HEK293T (cell line): Measurements from ENCODE around the gene WDHD1.

Experiments
- BHLHE40 ChIP-seq: fragments of 450-650 bp; IDR thresholded peaks from 2 replicates; pipeline ENCODE4 v1.6.1; 2016; ENCODE audit warnings: mild to moderate bottlenecking, moderate library complexity, borderline replicate concordance
- CTBP1 ChIP-seq: fragments of 450-650 bp; IDR thresholded peaks from 2 replicates; pipeline ENCODE4 v1.6.1; 2016; ENCODE audit warnings: borderline replicate concordance
- ELF4 ChIP-seq: fragments of 450-650 bp; IDR thresholded peaks from 2 replicates; pipeline ENCODE4 v1.6.1; 2017; ENCODE audit warnings: antibody characterized with exemption
- FOXA1 ChIP-seq: fragments of 450-650 bp; IDR thresholded peaks from 2 replicates; pipeline ENCODE4 v1.6.1; 2016; ENCODE audit warnings: mild to moderate bottlenecking
- FOXK2 ChIP-seq: fragments of 450-650 bp; IDR thresholded peaks from 2 replicates; pipeline ENCODE4 v1.6.1; 2016; ENCODE audit warnings: mild to moderate bottlenecking
- HDGF ChIP-seq: fragments of 450-650 bp; IDR thresholded peaks from 2 replicates; pipeline ENCODE4 v1.6.1; 2017; ENCODE audit warnings: antibody characterized with exemption, borderline replicate concordance
- L3MBTL2 ChIP-seq: fragments of 450-650 bp; conservative IDR thresholded peaks from 2 replicates; pipeline ENCODE4 v1.6.1; 2016; ENCODE audit warnings: mild to moderate bottlenecking
- PKNOX1 ChIP-seq: fragments of 450-650 bp; IDR thresholded peaks from 2 replicates; pipeline ENCODE4 v1.6.1; 2016
- SUZ12 ChIP-seq: fragments of 450-650 bp; IDR thresholded peaks from 2 replicates; pipeline ENCODE4 v1.6.1; 2016; ENCODE audit warnings: mild to moderate bottlenecking

DNA sequence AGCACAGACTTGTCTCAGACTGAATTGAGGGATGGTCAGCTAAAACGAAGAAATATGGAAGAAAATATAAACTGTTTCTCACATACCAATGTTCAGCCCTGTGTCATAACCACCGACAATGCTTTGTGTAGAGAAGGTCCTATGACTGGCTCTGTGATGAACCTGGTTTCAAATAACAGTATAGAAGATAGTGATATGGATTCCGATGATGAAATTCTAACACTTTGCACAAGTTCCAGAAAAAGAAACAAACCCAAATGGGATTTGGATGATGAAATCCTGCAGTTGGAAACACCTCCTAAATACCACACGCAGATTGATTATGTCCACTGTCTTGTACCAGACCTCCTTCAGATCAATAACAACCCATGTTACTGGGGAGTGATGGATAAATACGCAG is 16.6 kb upstream of the WDHD1 start:
- TF ChIP-seq FOXK2 (no peak), BHLHE40 (no peak), HDGF (no peak), CTBP1 (no peak), L3MBTL2 (no peak), FOXA1 (no peak), PKNOX1 (no peak), SUZ12 (no peak), ELF4 (no peak)
